GM18505 (cell line): Measurements from ENCODE around the gene IP6K3.

ENCODE experiments used
- ATAC-seq: cut with Tn5 transposase; IDR thresholded peaks from one replicate; pipeline ENCODE4 v1.9.1; 2021; ENCODE audit not compliant: unreplicated experiment
- POLR2A ChIP-seq: IDR thresholded peaks from 4 replicates; pipeline ENCODE4 v1.6.1; 2011; ENCODE audit warnings: borderline replicate concordance; ENCODE audit not compliant: insufficient read depth, insufficient read length; ENCODE audit errors: extremely low read depth

The IP6K3 gene

GRCh38 chr6:33772082-33772830 lies 25.6 kb upstream of the IP6K3 start:
- no peak for TF ChIP-seq POLR2A
- ATAC-seq: no peak

- no peak for ATAC-seq
- no peak for TF ChIP-seq POLR2A
These were observed 24.7 kb upstream of the IP6K3 start for GRCh38 chr6:33771146-33772081.

DNA sequence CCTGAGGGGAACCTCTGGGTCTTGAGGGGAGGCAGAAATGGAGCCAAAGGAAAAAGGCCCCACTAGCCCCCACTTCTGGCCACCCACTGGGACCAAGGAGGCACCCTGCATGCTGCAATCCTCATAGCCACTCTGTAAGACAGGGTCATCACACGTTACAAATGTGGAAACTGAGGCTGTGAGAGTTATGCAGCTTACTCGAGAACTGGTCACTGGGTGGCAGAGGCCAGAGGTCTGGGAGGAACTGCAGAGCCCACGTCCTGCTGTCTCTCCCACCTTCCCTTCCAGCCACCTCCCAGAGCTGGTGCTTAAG lies 24.1 kb upstream of the IP6K3 start:
- ATAC-seq: no peak

GRCh38 chr6:33770124-33770832 lies 23.6 kb upstream of the IP6K3 start:
- TF ChIP-seq POLR2A: no peak
- ATAC-seq: no peak

More for the DNA sequence above, 24.1 kb upstream of the IP6K3 start:
- TF ChIP-seq POLR2A: no peak

DNA sequence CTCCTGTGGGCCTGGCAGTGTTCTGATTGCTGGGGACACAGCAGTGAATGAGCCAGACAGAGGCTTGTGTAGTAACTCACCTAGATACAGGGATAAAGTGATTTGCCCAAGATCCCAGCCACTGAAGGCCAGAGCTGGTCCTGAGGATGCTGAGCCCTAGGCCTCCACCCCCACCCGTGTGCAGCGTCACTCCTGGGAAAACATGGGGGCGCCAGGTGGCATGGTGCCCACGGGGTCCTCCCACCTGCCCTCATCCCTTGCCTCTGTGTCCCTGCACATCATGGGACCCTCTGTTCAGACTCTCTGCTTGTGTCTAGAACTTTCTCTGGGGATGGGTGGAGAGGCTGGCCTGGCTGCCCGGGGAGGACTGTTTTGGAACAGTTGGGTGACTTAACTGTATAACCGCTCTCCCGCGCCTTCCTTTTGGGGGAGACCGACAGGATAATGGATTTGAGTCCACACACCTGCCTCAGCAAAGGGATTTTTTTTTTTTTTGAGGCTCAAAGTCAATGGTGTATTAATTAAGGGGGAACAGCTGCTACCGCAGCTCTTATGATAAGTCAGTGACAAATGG lies 22.6 kb upstream of the IP6K3 start:
- no peak for ATAC-seq
- TF ChIP-seq POLR2A: no peak

GRCh38 chr6:33768644-33769120 lies 22.0 kb upstream of the IP6K3 start:
- no peak for ATAC-seq
- TF ChIP-seq POLR2A: no peak

GRCh38 chr6:33766921-33767907 lies 20.5 kb upstream of the IP6K3 start:
- TF ChIP-seq POLR2A: no peak
- no peak for ATAC-seq

DNA sequence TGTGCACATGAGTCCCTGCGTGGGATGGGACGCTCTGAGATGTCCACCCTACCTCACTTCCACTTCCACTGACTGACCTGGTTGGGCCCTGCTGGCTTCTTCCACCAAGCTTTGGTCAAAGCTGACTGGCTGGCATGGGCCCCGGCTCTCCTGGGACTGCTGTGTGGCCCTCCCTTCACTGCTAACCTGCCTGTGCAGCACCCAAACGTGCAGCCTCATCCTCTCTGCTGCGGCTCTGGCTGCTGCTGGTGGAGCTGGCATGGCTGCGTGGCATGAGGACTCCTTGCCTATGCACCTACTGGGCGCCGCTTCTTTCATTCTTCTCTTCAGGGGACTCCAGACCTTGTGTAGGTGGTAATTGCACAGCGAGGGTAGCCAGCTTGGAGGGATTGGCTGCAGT lies 18.7 kb upstream of the IP6K3 start:
- TF ChIP-seq POLR2A: no peak
- no peak for ATAC-seq

GRCh38 chr6:33764036-33764435 lies 17.3 kb upstream of the IP6K3 start:
- ATAC-seq: no peak
- TF ChIP-seq POLR2A: no peak

GRCh38 chr6:33763483-33763882 lies 16.8 kb upstream of the IP6K3 start:
- no peak for TF ChIP-seq POLR2A
- no peak for ATAC-seq

DNA sequence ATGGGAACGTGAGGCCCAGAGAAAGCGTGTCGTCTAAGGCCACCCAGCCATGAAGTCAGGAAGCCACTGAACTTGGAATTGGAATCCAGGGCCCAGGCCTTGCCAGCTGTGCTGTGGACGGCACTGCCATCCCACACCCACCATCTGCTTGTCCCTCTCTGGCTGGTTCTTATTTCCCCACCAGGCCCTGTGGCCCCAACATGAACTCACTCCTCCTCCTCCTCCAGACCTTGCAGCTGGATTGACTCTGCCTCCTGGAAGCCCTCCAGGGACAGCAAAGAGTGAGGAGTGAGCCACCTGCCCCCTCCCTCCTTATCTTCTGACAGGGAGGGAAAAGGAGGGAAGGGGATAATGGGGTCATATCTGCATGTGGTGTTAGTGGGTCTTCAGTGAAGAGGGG lies 16.0 kb upstream of the IP6K3 start:
- no peak for TF ChIP-seq POLR2A
- no peak for ATAC-seq

DNA sequence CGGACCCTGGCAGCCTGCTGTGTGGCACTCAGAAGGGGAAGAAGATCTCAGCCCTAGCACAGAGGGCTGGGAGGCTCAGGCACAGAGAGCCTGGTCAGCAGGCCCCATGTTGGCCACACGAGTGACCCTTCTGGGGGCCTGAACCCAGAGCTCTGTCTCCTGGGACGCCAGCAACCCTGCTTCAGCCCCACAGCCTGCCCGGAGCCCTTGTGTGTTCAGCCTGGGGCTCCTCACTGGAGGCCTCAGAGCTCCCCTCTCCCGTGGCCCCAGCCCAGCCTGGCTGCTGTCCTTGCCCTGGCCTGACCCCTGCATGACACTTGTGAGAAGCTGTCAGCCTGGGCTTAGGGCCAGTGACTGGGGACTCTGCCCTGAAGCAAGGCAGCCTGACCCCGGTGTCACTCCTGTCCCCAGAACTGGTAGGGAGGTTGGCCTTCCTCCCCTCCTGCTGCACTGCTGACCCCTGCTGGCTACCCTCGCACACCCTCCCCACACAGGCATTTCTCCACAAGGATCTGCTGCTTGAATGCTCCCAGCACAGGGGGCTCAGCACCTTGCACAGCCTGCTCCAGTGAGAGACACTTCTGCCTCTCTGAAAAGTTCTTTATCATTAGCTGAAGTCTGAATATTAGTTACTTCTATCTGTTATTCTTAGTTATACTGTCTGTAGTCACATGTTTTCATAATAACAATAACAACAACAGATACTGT lies 15.4 kb upstream of the IP6K3 start:
- no peak for TF ChIP-seq POLR2A
- ATAC-seq: no peak

DNA sequence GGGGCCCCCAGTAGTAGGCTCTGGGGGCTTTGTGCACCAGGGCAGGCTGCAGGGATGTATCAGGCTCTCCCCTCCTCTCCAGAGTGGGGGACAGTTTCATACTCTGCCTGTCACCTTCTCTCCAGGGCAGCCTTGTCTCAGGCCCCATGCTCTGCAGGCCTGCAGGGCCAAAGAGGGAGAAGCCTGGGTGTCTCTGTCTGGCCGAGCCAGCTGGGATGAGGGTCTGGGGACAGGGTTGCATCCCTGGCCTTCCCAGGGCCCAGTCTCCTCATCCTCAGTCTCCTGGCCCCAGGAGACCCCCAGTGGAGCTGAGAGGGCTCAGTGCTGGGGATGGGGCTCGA lies 14.8 kb upstream of the IP6K3 start:
- no peak for ATAC-seq
- TF ChIP-seq POLR2A: no peak
